Gastrocnemius medialis (tissue), 4 donors: Measurements from ENCODE around the gene TAF3.

Experiments used
- POLR2A ChIP-seq, 2 donors: fragments of 450-650 bp; IDR thresholded peaks; one replicate each; pipeline ENCODE4 v1.6.1; 2017; ENCODE audit warnings: antibody characterized with exemption in 2 of 2, mild to moderate bottlenecking in 2 of 2, moderate library complexity in 2 of 2
- TF ChIP-seq, protein P1 (sequence below), 5 experiments: fragments of 450-650 bp in 3 of 5; fragments of 200-600 bp in 2 of 5; sonication (generic) in 2 of 5; IDR thresholded peaks in 4 of 5; conservative IDR thresholded peaks in 1 of 5; 1 replicate in 4 of 5; 2 replicates in 1 of 5; pipeline ENCODE4 v1.5.1; 2016 to 2019; ENCODE audit warnings: antibody characterized with exemption in 5 of 5, mild to moderate bottlenecking in 3 of 5, moderate library complexity in 3 of 5

- TF ChIP-seq, protein P1, sequence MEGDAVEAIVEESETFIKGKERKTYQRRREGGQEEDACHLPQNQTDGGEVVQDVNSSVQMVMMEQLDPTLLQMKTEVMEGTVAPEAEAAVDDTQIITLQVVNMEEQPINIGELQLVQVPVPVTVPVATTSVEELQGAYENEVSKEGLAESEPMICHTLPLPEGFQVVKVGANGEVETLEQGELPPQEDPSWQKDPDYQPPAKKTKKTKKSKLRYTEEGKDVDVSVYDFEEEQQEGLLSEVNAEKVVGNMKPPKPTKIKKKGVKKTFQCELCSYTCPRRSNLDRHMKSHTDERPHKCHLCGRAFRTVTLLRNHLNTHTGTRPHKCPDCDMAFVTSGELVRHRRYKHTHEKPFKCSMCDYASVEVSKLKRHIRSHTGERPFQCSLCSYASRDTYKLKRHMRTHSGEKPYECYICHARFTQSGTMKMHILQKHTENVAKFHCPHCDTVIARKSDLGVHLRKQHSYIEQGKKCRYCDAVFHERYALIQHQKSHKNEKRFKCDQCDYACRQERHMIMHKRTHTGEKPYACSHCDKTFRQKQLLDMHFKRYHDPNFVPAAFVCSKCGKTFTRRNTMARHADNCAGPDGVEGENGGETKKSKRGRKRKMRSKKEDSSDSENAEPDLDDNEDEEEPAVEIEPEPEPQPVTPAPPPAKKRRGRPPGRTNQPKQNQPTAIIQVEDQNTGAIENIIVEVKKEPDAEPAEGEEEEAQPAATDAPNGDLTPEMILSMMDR (IDR thresholded peaks at IDR 0.05 in 4 of 5, conservative IDR thresholded peaks at IDR 0.05 in 1 of 5): no peak
- no peak for TF ChIP-seq POLR2A (IDR thresholded peaks at IDR 0.05)
Observed at GRCh38 chr10:8040651-8041050, 222.3 kb downstream of the TAF3 start.
